ENCODE measurements around the gene TUBB4B.

The TUBB4B gene

DNA sequence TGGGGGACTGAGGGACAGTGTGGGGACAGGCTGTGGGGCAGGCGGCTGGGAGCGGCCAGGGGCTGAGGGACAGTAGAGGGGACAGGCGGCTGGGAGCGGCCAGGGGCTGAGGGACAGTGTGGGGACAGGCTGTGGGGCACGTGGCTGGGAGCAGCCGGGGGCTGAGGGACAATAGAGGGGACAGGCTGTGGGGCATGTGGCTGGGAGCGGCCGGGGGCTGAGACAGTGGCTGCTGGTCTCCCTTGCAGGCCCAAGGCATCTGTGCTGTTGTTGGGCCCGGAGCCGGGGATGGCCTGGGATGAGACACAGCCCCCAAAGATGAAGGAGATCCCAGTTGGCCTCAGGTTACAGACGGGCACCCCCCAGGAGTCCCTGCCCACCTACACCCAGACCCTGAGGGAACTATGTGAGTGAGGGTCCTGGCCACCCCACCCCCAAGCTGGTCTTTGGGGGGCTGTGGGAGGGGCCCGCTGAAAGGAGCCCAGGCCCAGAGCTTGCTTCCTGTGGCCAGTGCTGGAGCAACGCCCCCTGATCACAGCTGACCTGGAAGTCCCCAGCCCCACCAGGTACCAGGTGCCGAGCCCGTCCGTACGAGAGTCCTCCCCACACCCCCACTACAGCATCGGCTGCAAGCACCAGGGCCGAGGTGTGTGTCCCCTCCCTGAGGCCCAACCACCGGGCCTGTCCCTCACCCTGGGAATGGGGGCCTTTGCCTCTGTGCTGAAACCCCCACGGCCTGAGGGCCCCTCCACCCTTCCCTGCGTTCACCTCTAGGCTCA, 10.6 kb downstream of the TUBB4B start:
- H3K27ac ChIP-seq (ENCODE audit: extremely low read depth, low read depth, low read length) = no peak overlapping the region
- CTCF ChIA-PET = interaction anchor here (0.8 to 0.9 kb wide), 2 partner anchors 13 to 205 kb away, joined by 4 to 5 read pairs; partner anchors contain the start of gene NPDC1
- H3K4me3 ChIP-seq (ENCODE audit: low read depth, low read length) = no peak overlapping the region
- H3K4me1 ChIP-seq (ENCODE audit: control insufficient read depth, insufficient read depth, low read length) = peaks cover 5% of the 10 kb centered on the region; the same call in 1 of the 2 replicates
- peaks cover 0 to 8% of the 10 kb centered on the region in 2 experiments; a peak in 2 of 3 replicates for H3K36me3 ChIP-seq (ENCODE audit: control insufficient read depth in 2 of 2, insufficient read depth in 1 of 2, low read length in 2 of 2)
- POLR2A ChIA-PET = interaction anchor here (0.6 to 9.1 kb wide), 4 partner anchors 10 to 723 kb away, joined by 3 to 336 read pairs (median 4); partner anchors contain the start of gene TUBB4B
- TF ChIP-seq, protein P1, sequence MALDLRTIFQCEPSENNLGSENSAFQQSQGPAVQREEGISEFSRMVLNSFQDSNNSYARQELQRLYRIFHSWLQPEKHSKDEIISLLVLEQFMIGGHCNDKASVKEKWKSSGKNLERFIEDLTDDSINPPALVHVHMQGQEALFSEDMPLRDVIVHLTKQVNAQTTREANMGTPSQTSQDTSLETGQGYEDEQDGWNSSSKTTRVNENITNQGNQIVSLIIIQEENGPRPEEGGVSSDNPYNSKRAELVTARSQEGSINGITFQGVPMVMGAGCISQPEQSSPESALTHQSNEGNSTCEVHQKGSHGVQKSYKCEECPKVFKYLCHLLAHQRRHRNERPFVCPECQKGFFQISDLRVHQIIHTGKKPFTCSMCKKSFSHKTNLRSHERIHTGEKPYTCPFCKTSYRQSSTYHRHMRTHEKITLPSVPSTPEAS (tag by site-specific recombination; IDR thresholded peaks at IDR 0.05) = no peak
- TF ChIP-seq, protein P2, sequence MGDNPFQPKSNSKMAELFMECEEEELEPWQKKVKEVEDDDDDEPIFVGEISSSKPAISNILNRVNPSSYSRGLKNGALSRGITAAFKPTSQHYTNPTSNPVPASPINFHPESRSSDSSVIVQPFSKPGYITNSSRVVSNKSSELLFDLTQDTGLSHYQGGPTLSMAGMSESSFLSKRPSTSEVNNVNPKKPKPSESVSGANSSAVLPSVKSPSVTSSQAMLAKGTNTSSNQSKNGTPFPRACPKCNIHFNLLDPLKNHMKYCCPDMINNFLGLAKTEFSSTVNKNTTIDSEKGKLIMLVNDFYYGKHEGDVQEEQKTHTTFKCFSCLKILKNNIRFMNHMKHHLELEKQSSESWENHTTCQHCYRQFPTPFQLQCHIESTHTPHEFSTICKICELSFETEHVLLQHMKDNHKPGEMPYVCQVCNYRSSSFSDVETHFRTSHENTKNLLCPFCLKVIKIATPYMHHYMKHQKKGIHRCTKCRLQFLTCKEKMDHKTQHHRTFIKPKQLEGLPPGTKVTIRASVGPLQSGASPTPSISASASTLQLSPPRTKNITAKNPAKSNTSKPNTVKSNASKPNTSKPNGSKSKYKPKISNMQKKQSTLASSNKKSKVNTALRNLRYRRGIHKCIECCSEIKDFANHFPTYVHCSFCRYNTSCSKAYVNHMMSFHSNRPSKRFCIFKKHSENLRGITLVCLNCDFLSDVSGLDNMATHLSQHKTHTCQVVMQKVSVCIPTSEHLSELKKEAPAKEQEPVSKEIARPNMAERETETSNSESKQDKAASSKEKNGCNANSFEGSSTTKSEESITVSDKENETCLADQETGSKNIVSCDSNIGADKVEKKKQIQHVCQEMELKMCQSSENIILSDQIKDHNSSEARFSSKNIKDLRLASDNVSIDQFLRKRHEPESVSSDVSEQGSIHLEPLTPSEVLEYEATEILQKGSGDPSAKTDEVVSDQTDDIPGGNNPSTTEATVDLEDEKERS (tag by site-specific recombination; IDR thresholded peaks at IDR 0.05) = no peak
- no peak for TF ChIP-seq ZBTB7A (tag by site-specific recombination; IDR thresholded peaks at IDR 0.05; ENCODE audit: low read depth)
- no peak for TF ChIP-seq IKZF3 (tag by site-specific recombination; IDR thresholded peaks at IDR 0.05)
- no peak for TF ChIP-seq ZNF561 (tag by site-specific recombination; IDR thresholded peaks at IDR 0.05; ENCODE audit: borderline replicate concordance)
- no peak for TF ChIP-seq ZNF658 (tag by site-specific recombination; IDR thresholded peaks at IDR 0.05)
- no peak for TF ChIP-seq ZNF10 (tag by site-specific recombination; IDR thresholded peaks at IDR 0.05)
- TF ChIP-seq, protein P3, sequence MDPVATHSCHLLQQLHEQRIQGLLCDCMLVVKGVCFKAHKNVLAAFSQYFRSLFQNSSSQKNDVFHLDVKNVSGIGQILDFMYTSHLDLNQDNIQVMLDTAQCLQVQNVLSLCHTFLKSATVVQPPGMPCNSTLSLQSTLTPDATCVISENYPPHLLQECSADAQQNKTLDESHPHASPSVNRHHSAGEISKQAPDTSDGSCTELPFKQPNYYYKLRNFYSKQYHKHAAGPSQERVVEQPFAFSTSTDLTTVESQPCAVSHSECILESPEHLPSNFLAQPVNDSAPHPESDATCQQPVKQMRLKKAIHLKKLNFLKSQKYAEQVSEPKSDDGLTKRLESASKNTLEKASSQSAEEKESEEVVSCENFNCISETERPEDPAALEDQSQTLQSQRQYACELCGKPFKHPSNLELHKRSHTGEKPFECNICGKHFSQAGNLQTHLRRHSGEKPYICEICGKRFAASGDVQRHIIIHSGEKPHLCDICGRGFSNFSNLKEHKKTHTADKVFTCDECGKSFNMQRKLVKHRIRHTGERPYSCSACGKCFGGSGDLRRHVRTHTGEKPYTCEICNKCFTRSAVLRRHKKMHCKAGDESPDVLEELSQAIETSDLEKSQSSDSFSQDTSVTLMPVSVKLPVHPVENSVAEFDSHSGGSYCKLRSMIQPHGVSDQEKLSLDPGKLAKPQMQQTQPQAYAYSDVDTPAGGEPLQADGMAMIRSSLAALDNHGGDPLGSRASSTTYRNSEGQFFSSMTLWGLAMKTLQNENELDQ (tag by site-specific recombination; IDR thresholded peaks at IDR 0.05; ENCODE audit: low read depth) = no peak
- TF ChIP-seq AEBP2 (tag by site-specific recombination; IDR thresholded peaks at IDR 0.05; ENCODE audit: borderline replicate concordance) = no peak
- TF ChIP-seq ZNF404 (tag by site-specific recombination; IDR thresholded peaks at IDR 0.05) = no peak
- no peak for TF ChIP-seq ZNF580 (tag by site-specific recombination; IDR thresholded peaks at IDR 0.05)
- no peak for TF ChIP-seq ZBTB6 (tag by site-specific recombination; IDR thresholded peaks at IDR 0.05)
- no peak for TF ChIP-seq PRDM10 (tag by site-specific recombination; IDR thresholded peaks at IDR 0.05)
- TF ChIP-seq ZNF366 (tag by site-specific recombination; conservative IDR thresholded peaks at IDR 0.05) = no peak
- H3K9me3 ChIP-seq (ENCODE audit: control insufficient read depth, insufficient read depth, low read depth, low read length) = no peaks in the 10 kb centered on the region

Measured in HEK293 (cell line).